GM12878 (cell line): ENCODE data around the gene CWF19L2. TPM values are rescaled to one million over a fixed set of nuclear protein-coding genes. Genes with fewer than 3 reads are reported as not detected.

Experiments
- BACH1 ChIP-seq: fragments of 450-650 bp; IDR thresholded peaks from 2 replicates; pipeline ENCODE4 v1.6.1; 2017; ENCODE audit warnings: mild to moderate bottlenecking, borderline replicate concordance
- CHD4 ChIP-seq: fragments of 200-600 bp; sonication (generic); IDR thresholded peaks from 2 replicates; pipeline ENCODE4 v1.6.1; 2016; ENCODE audit warnings: mild to moderate bottlenecking
- CREB1 ChIP-seq: IDR thresholded peaks from 2 replicates; pipeline ENCODE4 v1.6.1; 2012; ENCODE audit warnings: low read depth, mild to moderate bottlenecking, inconsistent platforms
- HDAC2 ChIP-seq: fragments of 200-600 bp; sonication (generic); IDR thresholded peaks from 2 replicates; pipeline ENCODE4 v1.6.1; 2017
- IKZF2 ChIP-seq, 2 experiments: fragments of 450-650 bp; IDR thresholded peaks; 2 replicates each; pipeline ENCODE4 v1.6.1; 2017; ENCODE audit warnings: mild to moderate bottlenecking in 2 of 2, moderate library complexity in 2 of 2
- JUND ChIP-seq: IDR thresholded peaks from 2 replicates; pipeline ENCODE4 v1.6.1; 2012; ENCODE audit warnings: low read depth, mild to moderate bottlenecking, low read length, improper control_type of control experiment, moderate library complexity
- KAT2A ChIP-seq: conservative IDR thresholded peaks from 2 replicates; pipeline ENCODE4 v1.6.1; 2011; ENCODE audit warnings: low read depth, low read length; ENCODE audit not compliant: control insufficient read depth
- KLF5 ChIP-seq: fragments of 450-650 bp; IDR thresholded peaks from 2 replicates; pipeline ENCODE4 v1.6.1; 2014; ENCODE audit warnings: mild to moderate bottlenecking; ENCODE audit not compliant: partially characterized antibody
- MTA3 ChIP-seq: IDR thresholded peaks from 2 replicates; pipeline ENCODE4 v1.6.1; 2012; ENCODE audit warnings: low read length, inconsistent platforms, borderline replicate concordance
- MXI1 ChIP-seq: fragments of 150-350 bp; IDR thresholded peaks from 2 replicates; pipeline ENCODE4 v1.6.1; 2011; ENCODE audit warnings: low read depth, mild to moderate bottlenecking, inconsistent platforms, low read length, improper control_type of control experiment
- NBN ChIP-seq: fragments of 450-650 bp; IDR thresholded peaks from 2 replicates; pipeline ENCODE4 v1.6.1; 2016
- NR2C1 ChIP-seq: fragments of 450-650 bp; IDR thresholded peaks from 2 replicates; pipeline ENCODE4 v1.6.1; 2017; ENCODE audit warnings: antibody characterized with exemption, mild to moderate bottlenecking, moderate library complexity
- NR2F1 ChIP-seq: fragments of 450-650 bp; conservative IDR thresholded peaks from 2 replicates; pipeline ENCODE4 v1.6.1; 2017; ENCODE audit warnings: mild to moderate bottlenecking
- NRF1 ChIP-seq: conservative IDR thresholded peaks from 2 replicates; pipeline ENCODE4 v1.6.1; 2011; ENCODE audit warnings: mild to moderate bottlenecking, low read depth, low read length, improper control_type of control experiment
- POLR2A ChIP-seq: IDR thresholded peaks from 2 replicates; pipeline ENCODE4 v1.6.1; 2011; ENCODE audit warnings: low read depth, mild to moderate bottlenecking, low read length
- POU2F2 ChIP-seq: IDR thresholded peaks from 3 replicates; pipeline ENCODE4 v1.6.1; 2011; ENCODE audit warnings: low read depth, mild to moderate bottlenecking, low read length, borderline replicate concordance
- RUNX3 ChIP-seq: IDR thresholded peaks from 2 replicates; pipeline ENCODE4 v1.6.1; 2012; ENCODE audit warnings: low read length, inconsistent platforms
- SIN3A ChIP-seq: IDR thresholded peaks from 2 replicates; pipeline ENCODE4 v1.6.1; 2012; ENCODE audit warnings: low read depth, low read length, improper control_type of control experiment
- SMC3 ChIP-seq: IDR thresholded peaks from 2 replicates; pipeline ENCODE4 v1.6.1; 2011; ENCODE audit warnings: low read length, improper control_type of control experiment, borderline replicate concordance
- SP1 ChIP-seq: IDR thresholded peaks from one replicate; pipeline ENCODE4 v1.6.1; 2011; ENCODE audit warnings: low read depth, low read length
- SRF ChIP-seq, 2 experiments: IDR thresholded peaks; 2 replicates each; pipeline ENCODE4 v1.6.1; 2011; ENCODE audit warnings: low read depth in 2 of 2, low read length in 2 of 2, mild to moderate bottlenecking in 1 of 2, moderate library complexity in 1 of 2
- STAT3 ChIP-seq: IDR thresholded peaks from 2 replicates; pipeline ENCODE4 v1.6.1; 2011; ENCODE audit warnings: low read depth, low read length, improper control_type of control experiment
- TAF1 ChIP-seq: IDR thresholded peaks from 2 replicates; pipeline ENCODE4 v1.6.1; 2011; ENCODE audit warnings: mild to moderate bottlenecking, low read depth, low read length, borderline replicate concordance
- TCF3 ChIP-seq: IDR thresholded peaks from 2 replicates; pipeline ENCODE4 v1.6.1; 2012; ENCODE audit warnings: low read depth, mild to moderate bottlenecking, low read length, borderline replicate concordance; ENCODE audit not compliant: insufficient read depth
- ZNF207 ChIP-seq: fragments of 450-650 bp; IDR thresholded peaks from 2 replicates; pipeline ENCODE4 v1.6.1; 2014; ENCODE audit warnings: antibody characterized with exemption, mild to moderate bottlenecking, borderline replicate concordance
- polyA plus RNA-seq, 11 experiments: library from polyadenylated mRNA; depleted of rRNA in 4 of 11; unstranded in 6 of 11; stranded (reverse) in 5 of 11; fragments of >200 nt; fragmentation: Nextera tagmentation in 4 of 11; fragmentation: Illumina TruSeq in 1 of 11; extraction: Ambion mirVana in 4 of 11; extraction: Trizol in 1 of 11; gene quantifications; 1 replicate in 1 of 11; 2 replicates in 10 of 11; pipeline versions ENCODE4 v1.2.1 to v1.2.3, GENCODE V29; 2011 to 2016; ENCODE audit warnings: inconsistent platforms in 2 of 11, missing spikeins in 2 of 11, low read depth in 1 of 11
- total RNA-seq, 4 experiments: library from RNA; depleted of rRNA in 3 of 4; stranded (reverse); fragments of >200 nt in 3 of 4; fragmentation: Illumina TruSeq in 1 of 4; extraction: Trizol in 1 of 4; gene quantifications; 2 replicates each; pipeline versions ENCODE4 v1.2.1 to v1.2.3, GENCODE V29; 2013 to 2021
- TF ChIP-seq, protein P1 (sequence below): fragments of 450-650 bp; conservative IDR thresholded peaks from 2 replicates; pipeline ENCODE4 v1.6.1; 2017; ENCODE audit warnings: mild to moderate bottlenecking, moderate library complexity
- TF ChIP-seq, protein P2 (sequence below): fragments of 450-650 bp; formaldehyde crosslinking; IDR thresholded peaks from 2 replicates; pipeline ENCODE4 v1.5.0; 2022; ENCODE audit warnings: mild to moderate bottlenecking, missing genetic modification characterization
- TF ChIP-seq, protein P3 (sequence below): IDR thresholded peaks from 2 replicates; pipeline ENCODE4 v1.6.1; 2012; ENCODE audit warnings: low read depth, low read length, improper control_type of control experiment

The CWF19L2 gene
- total and polyA plus RNA-seq, 10 of the 15 experiments (the other 5 are each of a cell fraction or from before 2014, with no cell fraction given), result 4.5 to 18.8 (median 7.2) TPM

DNA sequence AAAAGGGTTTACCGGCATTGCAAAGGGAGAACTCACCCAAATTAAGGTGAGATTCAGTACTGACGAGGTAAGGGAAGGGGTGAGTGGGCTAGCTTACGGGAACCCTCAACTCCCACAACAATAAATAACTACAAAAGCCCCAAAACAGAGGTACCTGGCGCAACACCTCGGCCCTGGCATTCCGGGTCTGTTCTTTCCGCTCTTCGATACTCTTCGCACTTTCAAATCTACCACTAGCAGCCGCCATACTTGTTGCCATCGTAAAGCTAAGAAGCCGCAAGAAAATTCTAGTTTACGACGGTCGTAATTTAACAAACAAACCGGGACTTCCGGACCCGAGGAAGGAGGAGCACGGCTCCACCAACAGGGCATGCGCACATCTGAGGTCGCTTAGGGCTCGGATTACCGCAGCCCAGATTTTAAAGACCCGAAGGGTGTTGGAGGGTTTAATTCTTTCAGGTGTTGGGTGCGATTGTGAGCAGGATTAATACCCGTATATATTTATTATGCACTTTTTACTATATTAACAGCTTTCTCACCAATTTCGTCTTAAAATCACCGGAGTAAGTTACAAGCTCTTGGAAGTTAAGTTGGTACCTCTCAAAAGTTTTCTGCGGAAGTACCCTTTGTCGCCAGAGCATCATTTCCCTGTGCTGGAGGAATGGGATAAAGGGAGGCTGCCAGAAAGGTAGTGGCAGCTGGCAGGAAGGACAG is at the start of gene CWF19L2 (continued):
- TF ChIP-seq MTA3, result no peak; the same call in 1 of the 2 replicates
- TF ChIP-seq NBN, result no peak
- no peak for TF ChIP-seq JUND
- TF ChIP-seq NR2F1, result no peak
- no peak for TF ChIP-seq KAT2A
- no peak for TF ChIP-seq SMC3
- TF ChIP-seq CHD4, result no peak
- no peak for TF ChIP-seq NR2C1
- TF ChIP-seq, protein P1, sequence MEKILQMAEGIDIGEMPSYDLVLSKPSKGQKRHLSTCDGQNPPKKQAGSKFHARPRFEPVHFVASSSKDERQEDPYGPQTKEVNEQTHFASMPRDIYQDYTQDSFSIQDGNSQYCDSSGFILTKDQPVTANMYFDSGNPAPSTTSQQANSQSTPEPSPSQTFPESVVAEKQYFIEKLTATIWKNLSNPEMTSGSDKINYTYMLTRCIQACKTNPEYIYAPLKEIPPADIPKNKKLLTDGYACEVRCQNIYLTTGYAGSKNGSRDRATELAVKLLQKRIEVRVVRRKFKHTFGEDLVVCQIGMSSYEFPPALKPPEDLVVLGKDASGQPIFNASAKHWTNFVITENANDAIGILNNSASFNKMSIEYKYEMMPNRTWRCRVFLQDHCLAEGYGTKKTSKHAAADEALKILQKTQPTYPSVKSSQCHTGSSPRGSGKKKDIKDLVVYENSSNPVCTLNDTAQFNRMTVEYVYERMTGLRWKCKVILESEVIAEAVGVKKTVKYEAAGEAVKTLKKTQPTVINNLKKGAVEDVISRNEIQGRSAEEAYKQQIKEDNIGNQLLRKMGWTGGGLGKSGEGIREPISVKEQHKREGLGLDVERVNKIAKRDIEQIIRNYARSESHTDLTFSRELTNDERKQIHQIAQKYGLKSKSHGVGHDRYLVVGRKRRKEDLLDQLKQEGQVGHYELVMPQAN, result peak; percentile 87
- no peak; the same call in 1 of the 2 replicates for TF ChIP-seq HDAC2
- peak; percentile 82 for TF ChIP-seq POLR2A
- TF ChIP-seq TCF3, result no peak
- no peak for TF ChIP-seq SP1
- TF ChIP-seq ZNF207, result peak; percentile 81; the same call in 1 of the 2 replicates
- TF ChIP-seq, protein P2, sequence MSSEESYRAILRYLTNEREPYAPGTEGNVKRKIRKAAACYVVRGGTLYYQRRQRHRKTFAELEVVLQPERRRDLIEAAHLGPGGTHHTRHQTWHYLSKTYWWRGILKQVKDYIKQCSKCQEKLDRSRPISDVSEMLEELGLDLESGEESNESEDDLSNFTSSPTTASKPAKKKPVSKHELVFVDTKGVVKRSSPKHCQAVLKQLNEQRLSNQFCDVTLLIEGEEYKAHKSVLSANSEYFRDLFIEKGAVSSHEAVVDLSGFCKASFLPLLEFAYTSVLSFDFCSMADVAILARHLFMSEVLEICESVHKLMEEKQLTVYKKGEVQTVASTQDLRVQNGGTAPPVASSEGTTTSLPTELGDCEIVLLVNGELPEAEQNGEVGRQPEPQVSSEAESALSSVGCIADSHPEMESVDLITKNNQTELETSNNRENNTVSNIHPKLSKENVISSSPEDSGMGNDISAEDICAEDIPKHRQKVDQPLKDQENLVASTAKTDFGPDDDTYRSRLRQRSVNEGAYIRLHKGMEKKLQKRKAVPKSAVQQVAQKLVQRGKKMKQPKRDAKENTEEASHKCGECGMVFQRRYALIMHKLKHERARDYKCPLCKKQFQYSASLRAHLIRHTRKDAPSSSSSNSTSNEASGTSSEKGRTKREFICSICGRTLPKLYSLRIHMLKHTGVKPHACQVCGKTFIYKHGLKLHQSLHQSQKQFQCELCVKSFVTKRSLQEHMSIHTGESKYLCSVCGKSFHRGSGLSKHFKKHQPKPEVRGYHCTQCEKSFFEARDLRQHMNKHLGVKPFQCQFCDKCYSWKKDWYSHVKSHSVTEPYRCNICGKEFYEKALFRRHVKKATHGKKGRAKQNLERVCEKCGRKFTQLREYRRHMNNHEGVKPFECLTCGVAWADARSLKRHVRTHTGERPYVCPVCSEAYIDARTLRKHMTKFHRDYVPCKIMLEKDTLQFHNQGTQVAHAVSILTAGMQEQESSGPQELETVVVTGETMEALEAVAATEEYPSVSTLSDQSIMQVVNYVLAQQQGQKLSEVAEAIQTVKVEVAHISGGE (CRISPR knock-in tag), result no peak
- peak; percentile 86; the same call in 1 of the 2 replicates for TF ChIP-seq SIN3A
- no peak for TF ChIP-seq STAT3
- TF ChIP-seq POU2F2, result peak; percentile 82; the same call in 2 of the 3 replicates
- peak; percentile 65 for TF ChIP-seq CREB1
- TF ChIP-seq TAF1, result peak; percentile 99
- peak; percentile 63 for TF ChIP-seq KLF5
- no peak for TF ChIP-seq NRF1
- no peak for TF ChIP-seq IKZF2 (IDR thresholded peaks at IDR 0.05)
- TF ChIP-seq BACH1, result no peak
- TF ChIP-seq, protein P3, sequence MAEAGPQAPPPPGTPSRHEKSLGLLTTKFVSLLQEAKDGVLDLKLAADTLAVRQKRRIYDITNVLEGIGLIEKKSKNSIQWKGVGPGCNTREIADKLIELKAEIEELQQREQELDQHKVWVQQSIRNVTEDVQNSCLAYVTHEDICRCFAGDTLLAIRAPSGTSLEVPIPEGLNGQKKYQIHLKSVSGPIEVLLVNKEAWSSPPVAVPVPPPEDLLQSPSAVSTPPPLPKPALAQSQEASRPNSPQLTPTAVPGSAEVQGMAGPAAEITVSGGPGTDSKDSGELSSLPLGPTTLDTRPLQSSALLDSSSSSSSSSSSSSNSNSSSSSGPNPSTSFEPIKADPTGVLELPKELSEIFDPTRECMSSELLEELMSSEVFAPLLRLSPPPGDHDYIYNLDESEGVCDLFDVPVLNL, result peak; percentile 81
- TF ChIP-seq SRF (IDR thresholded peaks at IDR 0.05; ENCODE audit: low read depth in 2 of 2, low read length in 2 of 2), result 0 out of 4 replicates have a peak, but pooled peaks of 1 of the 2 experiments have one; percentile 38
- TF ChIP-seq MXI1, result no peak
- peak; percentile 89 for TF ChIP-seq RUNX3
